CMK (cell line): ENCODE results near the gene HOXB13.

Experiments used
- DNase-seq: peaks from one replicate; pipeline ENCODE4 v3.0.0-alpha.2; 2010; ENCODE audit warnings: low read depth

Gene HOXB13

GRCh38 chr17:48728232-48729231, at the start of gene HOXB13:
Gene HOXB13 (minus strand): TSS chr17:48728750. CDS start chr17:48728593, 157 bp downstream.
- DNase-seq = no peak

DNA sequence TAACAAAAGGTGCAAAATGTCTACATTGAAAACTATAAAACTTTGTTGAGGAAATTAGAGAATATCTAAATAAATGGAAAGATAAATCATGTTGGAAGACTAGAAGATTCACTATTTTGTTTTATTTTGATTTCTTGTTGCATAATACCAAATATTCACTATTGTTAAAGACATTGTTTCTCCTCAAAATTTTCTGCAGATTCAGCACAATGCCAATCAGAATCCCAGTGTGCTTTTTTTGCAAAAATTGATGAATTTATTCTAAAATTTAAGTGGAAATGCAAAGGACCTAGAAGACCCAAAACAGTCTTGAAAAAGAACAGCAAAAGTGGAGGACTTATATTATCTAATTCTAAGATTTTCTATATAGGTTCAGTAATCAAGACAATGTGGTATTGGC, 48.1 kb upstream of the HOXB13 start:
- DNase-seq = no peak

DNA sequence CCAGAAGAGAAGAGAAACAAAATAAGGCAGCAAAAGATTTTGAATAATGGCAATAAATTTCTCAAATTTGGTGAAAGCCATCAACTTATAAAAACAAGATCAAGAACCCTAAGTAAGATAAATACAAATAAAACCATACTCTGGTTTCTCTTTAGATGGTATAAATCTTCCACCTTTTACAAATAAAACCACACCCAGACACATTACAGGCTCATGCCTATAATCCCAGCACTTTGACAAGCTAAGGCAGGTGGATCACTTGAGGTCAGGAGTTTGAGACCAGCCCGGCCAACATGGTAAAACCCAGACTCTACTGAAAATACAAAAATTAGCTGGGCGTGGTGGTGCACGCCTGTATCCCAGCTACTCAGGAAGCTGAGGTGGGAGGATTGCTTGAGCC, 44.7 kb upstream of the HOXB13 start:
- DNase-seq = no peak

- DNase-seq = no peak
Observed at GRCh38 chr17:48770954-48771353, 42.4 kb upstream of the HOXB13 start.

- no peak for DNase-seq
Observed at GRCh38 chr17:48769009-48769675, 40.6 kb upstream of the HOXB13 start.

DNA sequence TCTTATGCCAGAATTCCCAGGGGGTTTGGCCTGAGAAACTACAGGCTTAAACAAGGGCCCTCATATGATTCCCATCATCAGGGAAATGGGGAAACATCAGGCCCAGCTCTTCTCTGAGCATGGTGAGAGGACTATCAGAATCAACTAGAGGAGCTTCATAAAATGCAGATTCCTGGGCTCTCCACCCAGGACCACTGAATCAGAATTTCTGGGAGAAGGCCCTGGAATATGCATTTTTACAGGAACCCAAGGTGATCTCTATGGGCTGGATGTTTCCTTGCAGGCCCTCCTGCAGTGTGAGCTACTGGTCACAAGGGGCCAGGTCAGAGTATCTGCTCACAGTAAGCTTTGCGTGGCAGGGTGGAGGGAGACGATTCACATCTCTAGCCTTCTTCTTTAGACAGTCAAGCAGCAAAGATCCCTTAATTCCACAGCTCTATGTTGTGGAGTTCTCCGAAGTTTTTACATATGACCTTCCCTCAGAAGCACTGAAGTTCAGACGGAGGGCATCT, 38.8 kb upstream of the HOXB13 start:
- DNase-seq = no peak

DNA sequence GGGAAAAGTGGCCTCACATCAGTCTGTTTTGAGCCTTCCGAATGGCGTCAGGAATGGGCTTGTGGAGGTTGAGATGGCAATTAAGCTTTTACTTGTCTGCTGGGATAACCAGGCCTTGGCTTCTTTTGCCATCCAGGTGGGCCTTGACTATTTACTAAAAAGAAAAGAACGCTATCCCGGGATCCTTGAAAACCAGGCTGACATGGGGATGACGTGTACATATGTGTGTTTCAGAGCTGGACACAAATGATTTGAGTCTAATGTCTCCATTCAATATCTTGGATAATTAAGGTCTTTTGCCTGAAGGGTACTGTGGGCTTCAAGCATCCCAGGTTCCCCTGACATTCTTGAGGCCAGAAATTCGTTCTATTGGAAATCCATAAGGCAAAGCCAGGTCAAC, 32.6 kb upstream of the HOXB13 start:
- DNase-seq = no peak

- DNase-seq = no peak
Observed at GRCh38 chr17:48760411-48760810, 31.9 kb upstream of the HOXB13 start.

- no peak for DNase-seq
Observed at GRCh38 chr17:48759288-48759687, 30.7 kb upstream of the HOXB13 start.

DNA sequence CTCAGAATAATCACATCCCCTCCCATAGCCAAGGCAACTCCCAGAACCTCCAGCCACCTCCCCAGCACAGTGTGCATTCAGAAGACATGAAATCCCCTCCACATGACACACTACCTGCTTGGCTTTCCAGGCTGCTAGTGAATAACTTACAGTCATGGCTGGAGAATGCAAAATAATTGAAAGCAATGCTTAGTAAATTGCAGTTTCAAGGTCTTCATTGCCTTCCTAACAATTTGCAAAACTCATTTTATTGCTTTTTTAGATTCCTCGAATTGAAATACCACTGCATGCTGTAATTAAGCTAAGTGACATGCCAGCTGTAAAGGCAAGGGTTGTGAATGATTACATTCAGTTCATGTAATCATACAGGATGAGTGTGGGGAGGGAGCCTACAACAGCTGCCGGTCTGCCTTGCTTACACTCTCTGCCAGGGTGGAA, 29.0 kb upstream of the HOXB13 start:
- DNase-seq = no peak

DNA sequence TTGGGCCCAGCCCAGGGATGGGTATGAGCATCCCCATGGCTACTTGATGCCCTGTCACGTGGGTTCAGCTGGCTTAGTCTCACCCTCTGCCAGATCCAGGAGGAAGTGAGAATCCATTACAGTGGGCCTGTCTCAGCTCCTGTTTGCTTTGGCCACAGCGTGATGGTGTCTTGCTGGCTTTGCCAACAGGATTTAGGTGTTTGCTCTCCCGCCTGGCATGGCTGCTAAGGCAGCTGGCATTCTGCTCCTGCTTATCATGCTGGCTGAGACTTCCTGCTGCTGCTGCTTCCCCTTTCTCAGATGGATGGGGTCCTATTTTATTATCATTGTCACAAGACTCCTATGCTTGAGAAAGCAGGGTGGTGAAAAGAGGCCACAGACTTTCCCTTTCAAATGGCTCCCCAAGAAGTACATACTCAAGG, 28.3 kb upstream of the HOXB13 start:
- DNase-seq = peak; percentile 12

DNA sequence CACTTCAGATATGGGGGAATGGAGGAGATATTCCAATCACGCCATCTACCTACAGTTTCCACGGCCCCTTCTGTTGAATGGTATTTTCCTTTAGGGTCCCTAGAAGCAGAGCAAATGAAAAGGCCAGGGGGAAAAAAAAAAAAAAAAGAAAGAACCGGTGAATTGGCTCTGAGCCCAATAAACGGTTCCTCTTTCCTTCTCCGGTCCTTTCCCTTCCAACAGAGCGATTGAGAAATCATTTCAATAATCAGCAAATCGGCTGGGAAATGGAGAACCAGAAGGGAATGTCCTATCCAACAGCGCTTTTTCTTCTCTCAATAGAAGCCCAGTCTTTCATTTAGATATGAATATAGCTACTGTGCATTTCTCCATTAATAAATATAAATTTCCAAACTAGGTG, 26.8 kb upstream of the HOXB13 start:
- no peak for DNase-seq

DNA sequence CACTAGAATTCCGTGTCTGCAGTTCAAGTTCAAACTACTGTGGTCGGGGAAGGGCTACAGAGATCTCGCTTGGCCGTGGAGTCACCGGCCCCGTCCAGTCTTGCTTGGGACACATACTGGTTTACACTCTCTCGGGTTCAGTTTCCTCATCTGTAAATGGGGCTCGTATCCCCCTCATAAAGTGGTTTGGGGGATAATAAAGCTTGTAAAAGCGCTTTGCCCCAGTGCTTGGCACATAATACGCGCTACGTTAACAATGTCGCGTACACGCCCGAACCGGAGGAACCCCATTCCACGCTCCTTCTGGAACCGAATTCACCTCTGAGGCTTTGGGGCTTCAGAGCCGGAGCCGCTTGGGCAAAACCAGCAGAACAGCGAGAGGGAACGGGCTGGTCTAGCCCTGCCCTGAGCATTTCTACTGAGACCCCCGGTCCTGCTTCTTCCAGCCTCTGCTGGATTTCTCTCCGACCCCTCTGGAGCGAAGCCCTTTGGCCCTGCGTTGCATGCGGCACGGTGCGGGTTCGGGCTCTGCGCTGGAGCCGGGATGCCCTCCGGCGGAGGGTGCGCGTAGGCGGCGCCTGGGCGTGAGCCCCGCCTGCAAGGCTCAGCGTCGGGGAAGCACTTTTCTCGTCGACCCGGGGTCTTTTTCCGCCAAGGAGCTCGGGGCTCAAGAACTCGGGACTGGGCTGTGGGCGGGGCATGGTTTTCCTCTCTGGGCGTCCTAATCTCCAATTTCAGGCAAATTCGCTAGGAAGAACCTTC, 26.1 kb upstream of the HOXB13 start:
- DNase-seq = no peak

GRCh38 chr17:48753794-48754499, 25.4 kb upstream of the HOXB13 start:
- no peak for DNase-seq

- no peak for DNase-seq
Observed at GRCh38 chr17:48752399-48753288, 24.1 kb upstream of the HOXB13 start.

DNA sequence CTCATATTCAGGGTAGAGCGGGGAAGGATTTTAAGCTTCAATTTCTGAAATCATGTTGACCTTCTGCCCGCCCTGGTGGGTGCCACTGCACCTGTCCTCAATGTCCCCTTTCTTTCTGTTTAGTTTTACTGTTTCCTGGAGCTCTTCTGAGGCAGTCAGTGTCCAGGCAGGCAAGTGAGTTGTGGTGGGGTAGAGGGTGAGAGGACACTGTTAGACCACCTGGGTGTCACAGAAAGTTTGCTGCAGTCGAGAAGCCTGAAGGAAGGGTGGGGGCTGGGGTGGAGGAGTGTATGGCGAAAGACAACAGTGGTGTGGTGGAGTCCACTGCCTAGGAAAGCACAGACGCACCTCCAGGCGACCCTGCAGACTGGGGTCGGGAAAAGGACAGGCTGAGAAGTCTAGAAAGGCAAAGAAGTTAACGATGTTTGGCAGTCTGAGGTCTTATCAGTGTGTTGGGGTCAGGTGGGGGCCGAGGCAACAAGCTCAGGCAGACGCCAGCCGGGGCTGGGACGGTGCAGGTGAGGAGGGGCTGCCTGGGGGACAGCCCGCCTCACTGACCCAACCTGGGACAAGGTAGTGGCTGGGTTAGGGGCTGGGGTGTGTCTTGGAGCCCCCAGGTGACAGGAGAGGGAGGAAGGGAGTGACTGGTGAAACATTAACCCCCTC, 23.3 kb upstream of the HOXB13 start:
- DNase-seq = no peak

DNA sequence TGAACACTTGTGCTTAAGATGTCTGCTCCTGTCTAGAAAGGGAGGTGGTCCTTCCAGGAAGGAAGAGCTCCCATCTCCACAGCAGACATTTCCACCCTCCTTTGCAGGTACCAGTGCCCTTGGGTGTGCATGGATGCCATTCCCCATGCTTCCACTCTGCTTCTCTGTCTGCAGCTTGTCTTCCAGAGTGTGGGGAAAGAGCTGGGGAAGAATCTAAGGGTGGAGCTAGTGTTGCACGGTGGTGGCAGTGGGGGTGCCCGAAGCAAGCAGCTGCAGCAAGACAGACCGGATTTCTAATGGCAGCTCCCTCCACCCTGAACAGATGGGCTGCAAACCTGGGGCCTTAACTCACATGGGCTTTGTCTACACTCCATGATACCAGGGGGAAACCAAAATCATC, 22.6 kb upstream of the HOXB13 start:
- DNase-seq = no peak

DNA sequence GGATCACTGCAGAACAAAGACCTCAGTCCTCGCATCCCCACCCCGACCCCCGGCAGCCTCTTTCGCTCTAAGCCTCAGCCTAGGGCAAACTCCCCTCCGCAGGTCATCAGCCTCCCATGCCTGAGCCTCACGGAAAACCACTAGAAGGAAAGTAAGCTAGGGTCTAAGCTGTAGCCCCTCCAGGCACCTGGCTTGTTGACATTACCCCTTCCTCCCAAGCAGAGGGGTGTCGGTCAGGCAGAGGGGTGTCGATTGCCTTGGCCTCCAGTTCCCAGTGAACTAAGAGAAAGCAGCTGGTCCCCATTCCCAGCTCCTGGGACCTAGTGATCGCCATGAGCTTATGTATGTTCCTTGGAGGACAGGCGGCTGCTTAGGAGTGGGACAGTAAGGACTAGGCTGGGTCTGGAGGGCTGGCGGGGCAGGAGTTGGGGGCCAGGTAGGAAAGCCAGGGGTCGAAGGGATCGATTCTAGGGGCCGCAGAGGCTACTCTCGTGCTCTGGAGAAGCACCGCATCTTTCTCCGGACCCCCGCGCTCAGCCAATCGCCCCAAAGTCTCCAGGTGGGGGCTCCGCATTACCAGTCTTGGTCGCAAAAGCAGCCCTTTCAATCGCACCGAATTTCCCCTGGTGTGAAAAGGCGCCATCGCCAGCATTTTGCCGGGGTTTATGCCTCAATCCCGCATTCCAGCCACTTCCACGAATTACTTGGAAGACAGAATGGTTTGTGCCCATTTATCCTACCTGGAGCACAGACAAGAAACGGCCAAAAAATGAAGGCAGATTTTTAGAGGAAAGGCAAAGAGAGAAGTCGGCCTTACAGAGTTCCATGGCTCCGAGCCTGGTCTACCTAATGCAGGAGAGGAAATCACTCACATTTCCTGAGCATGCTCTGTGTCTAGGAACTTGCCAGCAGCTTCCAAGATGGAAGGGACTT, 21.3 kb upstream of the HOXB13 start:
- no peak for DNase-seq
